ENCODE data around the gene RIPOR3.

DNA sequence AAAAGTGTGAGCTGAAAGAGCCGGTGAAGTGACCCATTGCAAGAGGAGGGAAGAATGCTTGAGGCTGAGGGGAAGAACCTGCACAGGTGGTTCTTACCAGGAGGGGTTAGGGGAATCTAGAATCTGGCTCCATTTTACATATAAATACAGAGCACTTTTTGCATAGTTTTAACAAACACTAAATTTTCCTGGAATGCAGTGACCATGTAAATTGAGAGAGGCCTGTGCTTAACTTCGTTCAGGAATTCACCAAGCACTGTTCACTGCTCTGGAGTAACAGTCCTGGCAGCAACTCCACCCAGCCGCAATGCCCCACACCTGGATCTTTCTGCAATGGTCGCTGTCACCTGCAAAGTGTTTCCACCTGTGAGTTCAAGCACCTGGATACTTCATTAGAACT is 13.2 kb upstream of the RIPOR3 start:
- no peak for TF ChIP-seq FOXA1 (IDR thresholded peaks at IDR 0.05)
- TF ChIP-seq FOXK2 (IDR thresholded peaks at IDR 0.05), result no peak
- TF ChIP-seq BHLHE40 (IDR thresholded peaks at IDR 0.05; ENCODE audit: borderline replicate concordance), result no peak
- no peak for TF ChIP-seq LEF1 (IDR thresholded peaks at IDR 0.05; ENCODE audit: borderline replicate concordance)
- no peak for TF ChIP-seq TARDBP (IDR thresholded peaks at IDR 0.05)

Measured in HEK293T (cell line).